Amniotic stem cell (primary cell): ENCODE data around the gene DCLK2.
A peak's percentile ranks its signal among the peaks of the same experiment; 100 is the strongest.

Source experiments
- DNase-seq: peaks from one replicate; lab custom pipeline; 2025; lab: John Stamatoyannopoulos, UW

DCLK2 gene

DNA sequence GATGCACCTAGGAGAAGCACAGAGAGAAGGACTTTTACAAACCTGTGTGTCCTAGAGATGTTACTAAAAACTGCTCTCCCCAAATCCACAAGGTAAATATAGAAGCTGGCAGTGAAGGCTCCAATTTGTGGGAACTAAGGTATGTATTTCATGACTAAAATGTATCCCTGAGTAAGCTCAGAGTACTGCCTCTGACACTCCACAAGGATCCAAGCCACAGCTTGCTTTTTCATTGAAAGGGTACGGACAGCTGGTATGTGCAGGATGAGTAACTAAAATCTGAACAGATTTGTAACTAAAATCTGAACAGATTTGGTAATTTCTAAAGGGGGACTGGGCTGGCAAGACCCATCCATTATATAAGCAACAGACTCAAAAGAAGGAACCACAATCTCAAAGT, 187.6 kb downstream of the DCLK2 start:
- DNase-seq, result no peak

GRCh38 chr4:150268444-150268843, 190.2 kb downstream of the DCLK2 start:
- DNase-seq, result no peak

GRCh38 chr4:150278206-150278605, 200.0 kb downstream of the DCLK2 start:
- no peak for DNase-seq

DNA sequence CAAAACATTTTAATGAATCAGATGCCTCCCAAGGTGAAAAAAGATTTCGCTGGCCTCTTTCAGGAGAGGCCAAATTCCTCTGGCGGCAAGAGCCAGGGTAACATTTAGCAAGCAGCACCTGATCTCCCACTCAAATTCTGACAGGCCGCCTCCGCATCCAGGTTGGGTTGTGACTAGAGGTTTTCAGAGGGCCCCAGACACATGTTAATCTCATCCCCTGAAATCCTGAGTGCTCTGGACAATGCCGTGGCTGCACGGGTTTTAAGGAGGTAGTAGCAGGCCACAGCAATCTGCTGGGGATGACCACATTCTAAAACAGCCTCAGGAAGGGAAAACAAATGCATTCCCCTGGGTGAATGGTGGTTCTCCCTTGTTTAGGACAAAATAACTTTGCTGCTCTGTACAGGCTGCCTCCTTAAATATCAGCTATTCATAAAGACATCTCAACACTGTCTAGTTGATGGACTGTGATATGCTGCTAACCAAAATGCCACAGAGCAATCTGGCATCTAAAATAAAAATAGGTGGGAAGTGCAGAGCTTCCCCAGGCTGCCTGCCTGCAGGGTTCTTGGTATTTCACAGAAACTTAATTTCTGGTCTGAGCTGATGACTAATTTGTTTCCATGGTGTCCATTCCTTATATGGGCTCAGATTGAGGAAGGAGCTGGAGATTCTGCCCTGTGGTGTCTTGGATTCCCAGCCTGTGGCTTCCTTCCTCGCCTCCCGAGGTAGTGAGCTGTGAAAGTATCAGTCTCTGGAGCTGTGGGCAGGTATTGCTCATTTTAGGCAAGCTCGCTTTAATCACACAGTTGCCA, 202.0 kb downstream of the DCLK2 start:
- peak; percentile 68 for DNase-seq

- DNase-seq, result no peak
Measured at GRCh38 chr4:150280975-150281374, 202.7 kb downstream of the DCLK2 start.

- DNase-seq, result peak; percentile 64
Measured at GRCh38 chr4:150283689-150284088, 205.4 kb downstream of the DCLK2 start.

- DNase-seq, result no peak
Measured at GRCh38 chr4:150286656-150287055, 208.4 kb downstream of the DCLK2 start.

- DNase-seq, result no peak
Measured at GRCh38 chr4:150289198-150289597, 211.0 kb downstream of the DCLK2 start.

DNA sequence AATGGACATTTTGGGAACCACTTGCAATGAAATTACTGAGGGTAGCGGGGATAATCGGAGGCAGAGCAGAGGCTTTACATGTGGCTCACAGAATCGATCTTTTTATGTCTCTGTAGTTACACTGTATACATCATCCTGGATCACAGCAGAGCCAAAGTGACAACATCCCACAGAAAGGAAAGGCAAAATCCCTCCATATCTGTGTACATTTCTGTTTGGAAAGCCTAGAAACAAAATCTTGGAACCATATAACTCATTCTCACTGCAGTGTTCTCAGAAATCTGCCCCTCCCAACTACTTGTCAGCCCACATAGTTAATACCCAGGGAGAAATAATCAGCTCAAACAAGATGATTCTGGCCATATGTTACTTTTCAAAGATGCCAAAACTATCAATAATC, 211.6 kb downstream of the DCLK2 start:
- no peak for DNase-seq

DNA sequence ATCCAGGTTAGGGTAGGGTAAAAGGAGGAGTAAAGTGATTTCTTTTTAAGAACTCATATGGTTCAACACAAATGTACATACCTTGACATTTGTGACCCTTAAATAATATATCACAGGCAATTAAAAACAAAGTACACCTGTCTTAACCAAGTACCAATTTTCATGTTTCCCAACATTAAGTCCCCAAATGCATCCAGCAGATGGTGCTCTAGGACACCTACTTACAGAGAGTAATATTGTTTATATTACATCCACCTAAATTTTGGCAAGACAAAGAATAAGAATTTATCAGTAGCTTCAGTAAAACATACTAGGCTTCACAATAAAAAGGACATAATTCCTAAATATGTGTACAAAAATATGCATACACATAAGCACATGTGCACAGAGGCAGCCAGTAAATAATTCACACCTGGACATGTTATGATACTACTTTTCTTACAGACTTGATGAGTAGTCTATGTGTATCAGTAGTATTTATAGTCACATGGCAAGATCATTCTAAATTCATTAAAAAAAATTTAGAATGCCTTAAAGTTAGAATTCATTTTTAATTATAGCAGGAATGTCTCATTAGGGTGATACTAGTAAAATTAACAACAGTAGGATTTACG, 219.7 kb downstream of the DCLK2 start:
- DNase-seq, result peak; percentile 77

DNA sequence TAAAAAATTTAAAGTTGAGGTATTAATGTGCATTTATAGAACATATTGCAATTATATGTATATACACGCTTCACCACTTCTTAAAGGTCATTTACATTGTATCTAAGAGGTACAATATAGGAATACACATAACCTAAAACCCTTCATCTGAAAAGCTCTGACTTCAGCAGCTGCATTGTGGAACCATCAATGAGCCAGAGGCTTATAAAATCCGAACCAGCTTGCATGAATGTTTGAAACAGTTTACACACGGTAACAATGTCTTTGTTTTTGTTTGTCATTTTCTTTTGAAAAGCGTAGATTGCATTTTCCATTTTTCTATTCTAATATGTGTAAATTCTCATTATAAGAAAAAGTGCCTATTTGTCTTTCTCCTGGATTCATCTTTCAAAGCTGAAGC, 221.6 kb downstream of the DCLK2 start:
- DNase-seq, result no peak

DNA sequence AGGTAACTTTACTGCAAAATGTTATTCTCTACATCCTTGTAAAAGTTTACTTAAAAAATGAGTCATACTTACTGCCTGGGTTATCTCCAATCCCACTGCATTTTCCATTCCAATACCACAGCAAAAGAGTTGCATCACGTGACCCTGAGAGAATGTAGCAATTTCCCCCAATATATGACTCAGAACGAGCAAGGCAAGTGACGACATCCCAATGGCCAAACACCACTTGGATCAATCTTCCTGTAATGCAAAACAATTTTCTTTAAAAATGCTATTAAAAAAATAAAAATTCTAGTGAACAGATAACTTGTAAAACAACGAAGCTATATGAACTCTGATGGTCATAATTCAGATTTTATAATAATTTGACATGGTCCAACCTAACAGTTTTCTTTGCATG, 224.3 kb downstream of the DCLK2 start:
- DNase-seq, result peak; percentile 75

- DNase-seq, result no peak
Measured at GRCh38 chr4:150305995-150306394, 227.8 kb downstream of the DCLK2 start.

DNA sequence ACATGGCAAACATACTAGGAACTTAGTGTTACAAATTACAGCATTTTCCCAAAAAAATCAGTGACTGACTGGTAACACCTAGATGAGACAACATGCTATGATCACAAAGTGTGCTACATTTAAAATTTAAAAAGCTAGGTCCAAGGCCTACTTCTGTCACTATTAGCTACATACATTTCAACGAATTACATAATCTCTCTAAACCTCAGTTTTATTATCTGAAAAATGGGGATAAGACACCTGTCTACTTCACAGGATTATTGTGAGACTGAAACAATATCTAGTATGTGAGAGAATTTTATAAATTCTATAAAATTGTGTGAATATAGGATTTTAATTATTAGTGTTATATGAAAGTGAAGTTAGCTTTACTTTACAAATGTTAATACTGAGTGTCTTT, 228.5 kb downstream of the DCLK2 start:
- DNase-seq, result no peak
